ENCODE data around the gene MICAL1.

Gene MICAL1

GRCh38 chr6:109453594-109454495 is 1.7 kb downstream of the MICAL1 start:
- no peak for DNase-seq (ENCODE audit: low spot score)

- DNase-seq (ENCODE audit: low spot score): no peak
Observed at GRCh38 chr6:109453156-109453555, 2.4 kb downstream of the MICAL1 start.

GRCh38 chr6:109452181-109452580 is 3.4 kb downstream of the MICAL1 start:
- DNase-seq (ENCODE audit: low spot score): no peak

- no peak for DNase-seq (ENCODE audit: low spot score)
Observed at GRCh38 chr6:109451376-109451775, 4.2 kb downstream of the MICAL1 start.

- DNase-seq (ENCODE audit: low spot score): no peak
Observed at GRCh38 chr6:109450801-109451200, 4.8 kb downstream of the MICAL1 start.

GRCh38 chr6:109449795-109450673 is 5.5 kb downstream of the MICAL1 start:
- no peak for DNase-seq (ENCODE audit: low spot score)

- no peak for DNase-seq (ENCODE audit: low spot score)
Observed at GRCh38 chr6:109449064-109449794, 6.3 kb downstream of the MICAL1 start.

- DNase-seq (ENCODE audit: low spot score): no peak
Observed at GRCh38 chr6:109448615-109449014, 7.0 kb downstream of the MICAL1 start.

GRCh38 chr6:109447878-109448555 is 7.6 kb downstream of the MICAL1 start:
- DNase-seq (ENCODE audit: low spot score): no peak

- DNase-seq (ENCODE audit: low spot score): no peak
Observed at GRCh38 chr6:109447087-109447486, 8.5 kb downstream of the MICAL1 start.

- no peak for DNase-seq (ENCODE audit: low spot score)
Observed at GRCh38 chr6:109446541-109446940, 9.0 kb downstream of the MICAL1 start.

GRCh38 chr6:109446072-109446471 is 9.5 kb downstream of the MICAL1 start:
- no peak for DNase-seq (ENCODE audit: low spot score)

GRCh38 chr6:109445382-109445781 is 10.2 kb downstream of the MICAL1 start:
- DNase-seq (ENCODE audit: low spot score): no peak

- no peak for DNase-seq (ENCODE audit: low spot score)
Observed at GRCh38 chr6:109443425-109443950, 12.1 kb downstream of the MICAL1 start.

GRCh38 chr6:109442393-109442924 is 13.1 kb downstream of the MICAL1 start:
- no peak for DNase-seq (ENCODE audit: low spot score)

- DNase-seq (ENCODE audit: low spot score): no peak
Observed at GRCh38 chr6:109441069-109441816, 14.3 kb downstream of the MICAL1 start.

- peak; percentile 88 for DNase-seq (ENCODE audit: low spot score)
Observed at GRCh38 chr6:109440331-109441068, 15.1 kb downstream of the MICAL1 start, which contains the start of the genes PPIL6 and SMPD2. Gene PPIL6 (minus strand): TSS chr6:109440628. CDS start chr6:109440590, 38 bp downstream. Gene SMPD2 (plus strand): TSS chr6:109440724. CDS start chr6:109441122, 398 bp downstream.

GRCh38 chr6:109436041-109436440 is 19.5 kb downstream of the MICAL1 start:
- no peak for DNase-seq (ENCODE audit: low spot score)

GRCh38 chr6:109434456-109434855 is 21.1 kb downstream of the MICAL1 start:
- DNase-seq (ENCODE audit: low spot score): no peak

Data from putamen (tissue), 1 donor.